Right forelimb (tissue), 1 donor: Measurements from ENCODE around the gene UQCC3.
"Not testable (repeated sequence)": the region's sequence is repeated elsewhere in the genome, so short reads cannot be mapped to it uniquely, and the experiment has no call there.

ENCODE experiments used
- DNase-seq: peaks from one replicate; pipeline ENCODE4 v3.0.0-alpha.2; 2018

Gene UQCC3, protein sequence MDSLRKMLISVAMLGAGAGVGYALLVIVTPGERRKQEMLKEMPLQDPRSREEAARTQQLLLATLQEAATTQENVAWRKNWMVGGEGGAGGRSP

DNA sequence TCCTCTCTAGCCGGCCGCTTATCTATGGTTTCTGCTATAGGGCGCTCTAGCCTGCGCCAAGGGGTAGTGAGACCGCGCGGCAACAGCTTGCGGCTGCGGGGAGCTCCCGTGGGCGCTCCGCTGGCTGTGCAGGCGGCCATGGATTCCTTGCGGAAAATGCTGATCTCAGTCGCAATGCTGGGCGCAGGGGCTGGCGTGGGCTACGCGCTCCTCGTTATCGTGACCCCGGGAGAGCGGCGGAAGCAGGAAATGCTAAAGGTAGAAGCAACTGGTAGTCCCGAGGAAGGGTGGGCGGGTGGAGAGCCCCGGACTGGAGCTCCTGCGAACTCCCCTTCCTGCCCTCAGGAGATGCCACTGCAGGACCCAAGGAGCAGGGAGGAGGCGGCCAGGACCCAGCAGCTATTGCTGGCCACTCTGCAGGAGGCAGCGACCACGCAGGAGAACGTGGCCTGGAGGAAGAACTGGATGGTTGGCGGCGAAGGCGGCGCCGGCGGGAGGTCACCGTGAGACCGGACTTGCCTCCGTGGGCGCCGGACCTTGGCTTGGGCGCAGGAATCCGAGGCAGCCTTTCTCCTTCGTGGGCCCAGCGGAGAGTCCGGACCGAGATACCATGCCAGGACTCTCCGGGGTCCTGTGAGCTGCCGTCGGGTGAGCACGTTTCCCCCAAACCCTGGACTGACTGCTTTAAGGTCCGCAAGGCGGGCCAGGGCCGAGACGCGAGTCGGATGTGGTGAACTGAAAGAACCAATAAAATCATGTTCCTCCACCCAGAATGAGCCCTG is at the start of gene UQCC3, which contains the start of gene LBHD1:
Gene UQCC3, plus strand, starts transcription at position 66 of the 782 bp plus-strand sequence. Its CDS starts 73 bp downstream, at position 139.
Gene LBHD1, minus strand, starts transcription at position 660 of the 782 bp plus-strand sequence. CDS start 2,236 bp downstream, outside the sequence.
- DNase-seq: peak; percentile 89

DNA sequence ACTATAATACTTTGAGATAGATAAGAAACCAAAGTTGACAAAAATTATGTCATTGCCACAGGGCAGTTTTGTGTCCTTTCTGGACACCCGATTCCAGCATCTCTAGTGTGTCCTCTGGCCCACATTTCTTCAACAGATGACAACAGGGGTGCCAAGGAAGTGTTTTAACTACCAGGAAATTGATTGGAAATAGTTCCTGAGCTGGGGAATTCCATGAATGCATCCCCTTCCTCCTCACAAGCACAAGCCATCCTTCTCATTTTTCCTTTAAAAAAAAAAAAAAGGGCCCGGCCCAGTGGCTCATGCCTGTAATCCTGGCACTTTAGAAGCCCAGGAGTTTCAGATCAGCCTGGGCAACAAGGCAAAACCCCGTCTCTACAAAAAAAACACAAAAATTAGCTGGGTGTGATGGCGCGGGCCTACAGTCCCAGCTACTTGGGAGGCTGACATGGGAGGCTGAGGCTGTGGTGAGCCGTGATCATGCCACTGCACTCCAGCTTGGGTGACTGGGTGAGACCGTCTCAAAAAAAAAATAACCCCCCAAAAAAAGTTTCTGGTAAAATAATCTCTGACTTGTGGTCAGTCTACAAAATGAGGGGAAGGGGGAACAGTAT is 48.9 kb upstream of the UQCC3 start:
- DNase-seq: no peak

DNA sequence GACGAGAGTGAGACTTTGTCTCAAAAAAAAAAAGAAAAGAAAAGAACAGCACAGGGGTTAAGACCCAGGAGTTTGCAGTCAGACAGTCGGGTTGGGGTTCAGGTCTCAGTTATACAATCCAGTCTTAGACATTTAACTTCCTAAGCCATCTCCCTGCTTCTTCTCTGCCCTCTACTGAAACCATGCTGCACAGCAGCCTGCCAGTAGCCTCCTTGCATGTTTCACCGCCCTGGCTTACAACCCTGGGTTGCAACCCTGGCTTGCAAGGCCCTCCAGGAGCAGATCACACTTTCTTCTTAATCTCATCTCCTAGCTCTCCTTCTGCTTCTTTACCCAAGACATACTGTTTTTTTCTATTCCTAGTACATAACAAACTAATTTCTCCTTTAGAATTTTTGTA is 43.8 kb upstream of the UQCC3 start:
- DNase-seq: no peak

DNA sequence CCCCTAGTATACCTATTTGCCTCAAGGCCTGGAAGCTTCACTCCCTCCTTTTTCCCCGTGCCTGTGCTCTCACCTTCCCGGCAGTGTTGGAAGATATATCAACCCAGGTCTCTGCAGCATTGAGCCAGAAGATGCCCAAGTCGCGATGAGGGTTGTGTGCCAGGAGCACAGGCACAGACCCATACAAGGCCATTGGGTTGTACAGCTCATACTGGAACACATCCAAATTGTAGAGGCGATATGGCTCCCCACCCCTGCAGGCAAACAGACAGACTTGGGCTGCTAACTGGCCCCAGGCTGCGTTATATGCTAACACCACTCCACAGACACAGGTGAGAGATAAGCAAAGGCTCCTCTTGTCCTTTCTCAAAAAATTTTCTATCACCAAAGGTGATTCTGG is 39.0 kb upstream of the UQCC3 start:
- no peak for DNase-seq

DNA sequence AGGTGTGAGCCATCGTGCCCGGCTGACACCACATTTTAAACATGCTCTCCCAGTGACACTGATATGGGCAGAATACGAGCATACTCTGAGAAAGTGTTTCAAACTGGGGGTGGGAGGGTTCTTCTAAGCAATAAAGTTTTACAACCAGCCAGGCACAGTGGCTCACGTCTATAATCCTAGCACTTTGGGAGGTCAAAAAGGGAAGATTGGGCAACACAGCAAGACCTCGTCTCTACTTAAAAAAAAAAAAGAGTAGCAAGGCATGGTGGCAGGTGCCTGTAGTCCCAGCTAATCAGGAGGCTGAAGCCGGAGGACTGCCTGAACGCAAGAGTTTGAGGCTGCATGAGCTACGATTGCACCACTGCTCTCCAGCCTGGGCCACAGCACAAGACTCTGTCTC is 27.3 kb upstream of the UQCC3 start:
- DNase-seq: no peak

DNA sequence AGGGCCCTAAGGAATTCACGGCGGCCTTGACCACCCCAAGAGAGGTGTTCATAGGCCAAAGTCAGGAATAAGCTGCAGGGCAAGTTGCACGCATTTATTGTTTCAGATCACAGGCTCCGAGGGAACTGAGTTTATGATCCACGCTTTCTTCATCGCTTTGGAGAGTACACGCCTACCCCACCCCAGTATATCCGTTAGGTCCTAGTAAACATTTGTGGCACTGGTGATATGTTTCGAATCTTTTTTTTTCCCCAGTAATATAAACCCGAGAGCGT is 25.9 kb upstream of the UQCC3 start:
- no peak for DNase-seq

DNA sequence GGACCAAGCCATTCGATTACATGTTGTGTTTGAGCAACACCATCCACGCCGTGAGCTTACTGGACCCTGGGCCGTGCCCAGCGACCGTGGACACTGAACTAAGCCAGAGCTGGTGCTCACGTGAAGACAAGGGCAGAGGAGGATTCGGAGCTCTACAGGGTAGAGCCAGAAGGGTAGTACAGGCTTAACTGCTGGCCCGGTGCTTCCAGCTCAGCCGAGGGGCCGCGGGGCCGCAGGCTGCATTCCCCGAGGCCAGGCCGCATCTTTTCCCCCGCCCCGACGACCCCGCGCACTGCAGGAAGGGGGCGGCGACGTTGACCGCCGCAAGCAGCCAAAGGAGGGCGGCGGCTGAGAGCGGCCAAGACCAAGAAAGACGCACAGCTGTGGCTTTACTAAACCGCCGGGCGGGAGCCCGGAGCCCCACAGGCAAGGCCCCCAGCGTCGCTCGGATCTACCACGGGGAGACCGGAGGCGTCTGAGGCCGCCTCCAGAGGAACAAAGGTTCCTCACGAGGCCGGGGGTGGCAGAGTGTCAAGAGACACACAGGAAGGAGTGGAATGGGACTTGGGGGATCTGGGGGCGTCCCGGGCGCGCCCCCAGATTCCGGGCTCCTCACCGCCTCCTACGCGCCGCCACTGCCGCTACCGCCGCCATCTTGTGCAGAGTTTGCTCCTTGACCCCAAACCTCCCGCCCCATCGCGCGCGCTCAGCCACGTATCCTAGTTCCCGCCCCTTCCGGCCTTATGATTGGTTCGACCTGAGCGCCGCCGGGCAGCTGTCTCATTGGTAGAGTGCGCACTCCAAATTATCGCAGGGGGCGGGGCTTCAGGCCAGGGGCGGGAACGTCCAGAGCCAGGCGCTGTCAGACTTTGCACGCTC is 25.3 kb upstream of the UQCC3 start, which contains the start of gene GANAB:
Gene GANAB, minus strand, starts transcription at position 668 of the 879 bp plus-strand sequence. Its CDS starts 14 bp downstream, at position 654.
- peak; percentile 99 for DNase-seq

DNA sequence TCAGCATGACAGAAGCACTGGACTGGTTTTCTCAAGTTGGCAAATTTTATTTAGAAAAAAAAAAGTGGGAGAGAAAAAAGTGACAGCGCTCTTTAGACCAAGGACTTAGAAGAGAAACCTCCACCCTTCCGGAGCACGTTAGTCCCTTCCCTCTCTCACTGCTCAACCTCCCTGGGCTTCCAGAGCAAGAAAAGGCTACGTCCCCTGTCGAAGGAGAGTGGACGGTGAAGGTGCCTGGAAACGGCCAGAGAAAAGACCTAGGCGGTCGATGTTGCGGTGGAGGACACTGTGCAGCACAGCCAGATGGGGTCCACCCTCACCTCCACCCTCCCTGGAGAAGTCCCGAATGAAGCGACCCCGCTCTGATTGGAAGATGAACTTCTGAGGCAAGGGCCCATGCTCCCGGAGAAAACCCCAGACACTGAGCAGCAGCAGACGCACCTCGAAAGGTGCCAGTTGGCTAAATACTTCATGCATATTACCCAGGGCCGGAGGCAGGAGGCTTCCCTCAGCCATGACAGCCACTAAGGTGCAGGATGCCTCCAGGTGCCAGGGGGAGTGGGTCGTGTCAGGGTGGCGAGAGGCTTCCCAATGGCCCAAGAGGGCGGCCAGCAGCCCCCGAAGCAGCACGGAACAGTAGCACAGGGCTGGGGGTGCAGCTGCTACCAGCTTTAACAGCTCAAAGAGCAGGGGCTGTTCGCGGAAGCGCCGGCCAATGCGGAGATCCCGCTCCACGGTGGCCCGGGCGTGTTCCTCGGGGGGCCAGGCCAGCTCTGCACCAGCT is 24.5 kb upstream of the UQCC3 start:
- no peak for DNase-seq

DNA sequence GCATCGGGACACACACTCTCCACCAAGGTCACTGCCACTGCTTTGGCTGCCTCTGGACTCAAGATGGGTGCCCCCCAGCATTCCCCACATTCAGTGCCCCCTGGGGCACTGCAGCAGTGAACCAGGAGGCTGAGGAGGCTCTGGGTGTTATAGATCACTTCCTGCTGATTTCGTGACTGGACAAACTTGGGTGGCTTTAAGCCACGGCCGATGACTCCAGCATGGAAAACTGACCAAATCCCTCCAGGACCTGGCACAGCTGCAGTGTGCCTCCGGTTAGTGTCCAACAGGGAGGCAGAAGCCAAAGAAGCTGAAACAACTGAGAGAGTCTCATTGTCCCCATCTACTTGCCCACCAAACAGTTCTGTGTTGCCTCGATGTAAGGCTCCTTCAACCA is 23.9 kb upstream of the UQCC3 start:
- DNase-seq: no peak

DNA sequence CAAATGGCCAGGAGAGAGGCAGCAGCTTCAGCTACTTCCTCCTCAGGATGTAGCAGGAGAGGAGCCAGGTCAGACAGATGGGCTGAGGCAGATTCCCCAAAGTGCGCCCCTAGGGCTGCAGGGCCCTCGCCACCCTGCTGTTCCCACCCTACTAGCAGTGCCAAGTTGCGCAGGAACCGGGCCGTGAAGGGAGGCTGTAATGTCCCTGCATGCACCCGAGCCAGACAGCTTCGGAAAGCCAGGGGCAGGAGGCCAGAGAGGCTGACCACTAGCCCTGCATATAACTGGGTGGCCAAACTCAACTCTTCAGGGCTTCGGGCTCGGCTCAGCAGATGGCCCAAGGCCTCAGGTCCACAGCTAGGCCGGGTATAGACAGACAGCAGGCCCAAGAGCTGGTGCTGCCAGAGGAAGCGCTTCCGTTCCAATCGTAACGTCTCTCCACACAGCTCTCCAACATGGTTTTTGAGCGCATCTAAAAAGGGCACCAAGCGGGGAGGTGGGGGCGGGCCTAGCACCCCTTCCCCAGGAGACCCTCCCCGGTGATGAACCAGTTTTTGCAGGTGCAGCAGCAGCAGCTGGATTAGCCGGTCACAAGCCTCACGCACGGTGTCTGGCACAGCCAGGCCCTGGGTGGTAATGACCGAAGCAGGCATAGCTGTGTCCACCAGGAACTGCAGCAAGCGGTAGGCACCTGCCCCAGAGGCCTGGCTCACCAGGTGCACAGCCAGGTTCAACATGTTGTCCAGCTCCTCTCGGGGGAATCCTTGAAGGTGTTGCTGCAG is 23.1 kb upstream of the UQCC3 start:
- no peak for DNase-seq

DNA sequence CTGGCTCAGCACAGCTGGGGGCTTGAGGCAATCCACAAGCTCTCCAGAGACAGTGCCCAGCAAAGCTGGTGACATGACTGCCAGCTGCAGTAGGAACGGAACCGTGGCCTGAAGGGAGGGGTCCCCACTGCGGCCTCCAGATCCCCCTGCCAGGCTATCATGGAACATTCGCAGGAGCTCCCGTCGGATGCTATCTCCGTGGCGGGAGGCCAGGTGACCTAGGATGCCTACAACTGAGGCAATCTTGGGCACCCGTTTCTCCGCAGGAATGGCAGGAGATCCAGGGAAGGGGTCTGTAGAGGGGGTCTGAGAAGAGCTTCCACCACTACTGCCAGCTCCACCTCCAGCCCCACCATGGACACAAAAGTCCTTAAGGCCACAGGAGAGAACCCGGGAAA is 22.5 kb upstream of the UQCC3 start:
- no peak for DNase-seq

DNA sequence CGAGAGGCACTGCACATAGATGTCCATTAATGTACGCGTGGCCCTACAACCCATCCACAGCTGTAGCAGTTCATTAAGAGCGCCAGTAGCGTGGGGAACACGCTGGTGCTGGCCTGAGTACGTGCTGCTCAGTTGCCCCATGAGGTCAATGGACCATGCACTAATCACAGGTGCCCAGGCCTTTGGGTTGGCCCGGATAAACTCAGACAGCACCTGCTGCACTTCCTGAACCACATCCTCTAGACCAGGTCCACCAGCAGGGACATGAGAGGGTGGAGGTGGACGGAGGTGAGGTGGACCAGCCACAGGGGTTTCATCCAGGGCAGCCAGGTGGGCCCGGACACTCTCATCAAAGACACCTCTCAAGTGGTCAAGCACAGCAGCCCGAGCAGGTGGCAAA is 22.0 kb upstream of the UQCC3 start:
- DNase-seq: no peak

DNA sequence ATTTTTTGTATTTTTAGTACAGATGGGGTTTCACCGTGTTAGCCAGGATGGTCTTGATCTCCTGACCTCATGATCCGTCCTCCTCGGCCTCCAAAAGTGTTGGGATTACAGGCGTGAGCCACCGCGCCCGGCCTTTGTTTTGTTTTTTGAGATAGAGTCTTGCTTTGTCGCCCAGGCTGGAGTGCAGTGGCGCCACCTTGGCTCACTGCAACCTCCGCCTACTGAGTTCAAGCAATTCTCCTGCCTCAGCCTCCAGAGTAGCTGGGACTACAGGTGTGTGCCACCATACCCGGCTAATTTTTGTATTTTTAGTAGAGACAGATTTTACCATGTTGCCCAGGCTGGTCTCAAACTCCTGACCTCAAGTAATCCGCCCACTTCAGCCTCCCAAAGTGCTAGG is 21.2 kb upstream of the UQCC3 start:
- not testable (repeated sequence) for DNase-seq

DNA sequence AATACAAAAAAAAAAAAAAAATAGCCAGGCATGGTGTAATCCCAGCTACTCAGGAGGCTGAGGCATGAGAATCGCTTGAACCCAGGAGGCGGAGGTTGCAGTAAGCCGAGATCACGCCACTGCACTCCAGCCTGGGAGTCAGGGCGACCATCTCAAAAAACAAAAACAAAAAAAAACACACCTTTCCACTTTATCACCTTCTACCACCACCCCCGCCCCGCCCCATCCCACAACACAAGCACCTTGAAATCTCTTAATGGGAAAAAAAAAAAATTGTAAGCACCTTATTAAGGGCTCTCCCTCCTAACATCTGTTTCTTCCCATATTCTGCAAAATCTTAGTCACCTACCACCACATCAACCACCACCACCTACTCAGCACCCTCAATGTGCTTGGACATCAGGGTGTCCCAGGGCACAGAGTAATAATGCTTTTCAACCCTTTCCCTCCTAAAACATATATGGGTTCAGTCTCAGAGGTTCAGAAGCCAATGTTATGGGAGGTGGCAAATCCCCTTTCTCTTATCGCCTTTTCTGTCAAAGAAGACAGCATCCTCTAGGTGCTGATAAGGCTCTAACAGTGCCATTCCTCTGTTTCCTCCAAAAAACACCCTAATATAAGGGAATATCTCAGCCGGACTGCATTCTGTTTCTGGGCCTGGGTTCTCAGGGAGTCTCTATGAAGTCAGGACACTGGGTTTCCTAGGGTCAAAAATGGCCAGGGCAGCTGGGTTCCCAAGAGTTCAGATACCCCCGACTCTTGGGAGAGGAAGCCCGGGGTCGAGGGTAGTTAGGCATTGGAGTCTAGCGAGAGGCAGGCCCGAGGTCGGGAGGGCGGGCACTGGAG is 19.1 kb upstream of the UQCC3 start:
- no peak for DNase-seq

DNA sequence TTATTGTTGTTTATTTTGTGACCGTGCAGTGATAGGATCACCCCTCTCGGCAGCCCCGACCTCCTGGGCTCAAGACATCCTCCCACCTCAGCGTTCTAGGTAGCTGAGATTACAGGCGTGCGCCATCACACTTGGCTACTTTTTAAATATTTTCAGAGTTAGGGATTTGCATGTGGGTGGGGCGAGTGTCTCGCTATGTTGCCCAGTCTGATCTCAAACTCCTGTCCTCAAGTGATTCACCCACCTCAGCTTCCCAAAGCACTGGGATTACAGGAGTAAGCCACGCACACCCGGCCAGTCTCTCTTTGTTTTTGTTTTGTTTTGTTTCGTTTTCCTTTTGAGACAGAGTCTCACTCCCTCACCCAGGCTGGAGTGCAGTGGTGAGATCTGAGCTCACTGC is 17.2 kb upstream of the UQCC3 start:
- DNase-seq: no peak

DNA sequence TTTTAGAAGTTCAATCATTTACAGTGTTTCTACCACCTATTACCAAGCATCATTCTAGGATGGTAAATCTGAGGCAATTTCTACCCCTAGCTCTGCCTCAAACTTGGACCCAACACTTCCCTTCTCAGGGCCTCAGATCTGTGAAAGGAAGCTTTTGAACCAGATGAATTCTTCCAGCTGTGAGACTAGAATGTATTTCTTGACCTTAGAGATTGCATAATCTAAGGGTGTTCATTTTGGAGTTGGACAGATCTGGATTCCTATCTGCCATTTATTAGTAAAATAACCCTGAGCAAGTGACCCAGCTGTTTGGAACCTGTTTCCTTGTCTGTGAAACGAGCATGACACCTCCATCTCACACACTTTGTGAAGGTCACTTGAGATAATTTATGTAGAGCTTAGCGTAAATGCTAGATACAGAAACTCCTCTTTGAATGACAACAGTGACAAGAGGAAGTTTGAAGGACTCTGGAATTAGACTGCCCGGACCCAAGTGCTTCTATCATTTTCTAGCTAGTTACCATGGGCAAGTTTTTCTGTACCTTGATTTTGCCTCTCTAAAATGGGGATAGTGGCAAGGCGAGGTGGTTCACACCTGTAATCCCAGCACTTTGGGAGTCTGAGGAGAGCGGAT is 14.6 kb upstream of the UQCC3 start:
- no peak for DNase-seq

DNA sequence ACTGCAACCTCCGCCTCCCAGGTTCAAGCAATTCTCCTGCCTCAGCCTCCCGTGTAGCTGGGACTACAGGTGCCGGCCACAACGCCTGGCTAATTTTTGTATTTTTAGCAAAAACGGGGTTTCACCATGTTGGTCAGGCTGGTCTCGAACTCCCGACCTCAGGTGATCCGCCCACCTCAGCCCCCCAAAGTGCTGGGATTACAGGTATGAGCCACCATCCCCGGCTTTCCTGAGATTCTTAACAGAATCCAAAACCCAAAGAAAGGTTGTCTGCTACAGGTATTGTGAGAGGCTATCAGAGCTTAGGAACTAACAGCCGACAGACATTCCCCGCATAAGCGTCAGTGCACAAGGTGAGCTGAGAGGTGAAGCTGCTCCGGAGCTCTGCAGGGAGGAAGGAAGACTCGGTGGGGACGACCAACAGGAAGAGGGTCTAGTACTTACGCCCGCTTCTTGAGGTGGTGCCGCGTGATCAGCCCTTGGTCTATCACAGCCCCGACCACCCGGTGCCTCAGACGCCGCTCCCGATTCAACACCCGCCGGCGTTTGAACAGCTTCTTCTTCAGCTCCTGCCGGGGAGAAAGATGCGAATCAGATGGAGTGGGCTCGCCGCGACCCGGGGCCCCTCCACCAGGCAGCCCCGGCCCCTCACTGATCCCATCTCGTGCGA is 6.9 kb upstream of the UQCC3 start:
- no peak for DNase-seq

DNA sequence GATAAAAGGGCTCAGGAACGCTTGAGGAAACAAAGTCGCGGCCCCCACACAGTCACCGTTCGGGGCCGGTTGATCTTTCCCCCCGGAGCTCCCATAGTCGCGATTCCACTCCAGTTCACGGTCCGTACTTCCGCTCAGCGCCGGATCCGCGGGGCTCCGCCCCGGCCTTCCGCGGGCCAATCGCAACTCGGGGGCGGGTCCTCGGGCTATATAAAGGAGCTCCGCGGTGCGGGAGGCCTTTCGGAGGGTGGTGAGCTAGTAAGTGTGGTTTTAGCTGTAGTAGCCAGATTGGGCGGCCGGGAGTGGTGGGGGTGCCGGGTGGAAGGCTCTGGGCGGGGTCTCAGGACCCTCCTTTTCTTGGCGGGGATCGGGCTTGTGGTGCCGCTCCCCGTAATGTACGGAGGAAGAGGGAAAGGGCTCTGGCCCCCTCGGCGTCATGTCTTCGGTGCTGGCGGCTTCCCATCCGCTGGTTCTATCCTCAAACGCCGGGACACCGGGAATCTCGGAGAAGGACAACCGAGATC is 6.3 kb upstream of the UQCC3 start, which contains the start of the genes C11orf98 and CSKMT:
Gene C11orf98, minus strand, starts transcription at position 136 of the 524 bp plus-strand sequence. Its CDS starts 41 bp downstream, at position 95.
Gene CSKMT, plus strand, starts transcription at position 238 of the 524 bp plus-strand sequence. CDS start 568 bp downstream, outside the sequence.
- peak; percentile 99 for DNase-seq
